ENCODE data around the gene CRLF1. TPM values are rescaled to one million over a fixed set of nuclear protein-coding genes. Genes with fewer than 3 reads are reported as not detected.

CRLF1 gene
- total and polyA plus RNA-seq, 2 of the 8 experiments (the other 6 are each of a cell fraction or from before 2014, with no cell fraction given): 7.2 to 10.3 TPM

GRCh38 chr19:18617562-18617961 is 11.0 kb upstream of the CRLF1 start:
- H2BK20ac ChIP-seq (ENCODE audit: low read length): no peak overlapping the region
- no peaks in the 10 kb centered on the region for H3K79me2 ChIP-seq (ENCODE audit: control insufficient read depth in 1 of 2, insufficient read depth in 2 of 2, low read length in 2 of 2)
- peaks cover 19 to 28% (median 25%) of the 10 kb centered on the region in 4 experiments for H3K27me3 ChIP-seq (replicated peaks in 1 of 4; ENCODE audit: control insufficient read depth in 3 of 4, extremely low read depth in 1 of 4, insufficient read depth in 3 of 4, low read length in 3 of 4)
- H2BK120ac ChIP-seq (replicated peaks; ENCODE audit: low read depth, low read length): no peak overlapping the region
- no peak overlapping the region for H2AFZ ChIP-seq (ENCODE audit: low read length)
- H4K91ac ChIP-seq (replicated peaks; ENCODE audit: insufficient read length, low read length): no peak overlapping the region
- H3K18ac ChIP-seq (ENCODE audit: extremely low read depth, low read length): no peak overlapping the region
- no peak overlapping the region for H3K4ac ChIP-seq (replicated peaks; ENCODE audit: insufficient read length, low read depth, low read length)
- DNase-seq (ENCODE audit: low read depth in 1 of 2, low spot score in 2 of 2) (no peak), FAIRE-seq (no peak)
- POLR2A ChIA-PET (ENCODE audit: partially characterized antibody): no interaction called here
- no peaks in the 10 kb centered on the region for H3K79me1 ChIP-seq (ENCODE audit: low read depth, low read length)
- H4K8ac ChIP-seq (ENCODE audit: extremely low read depth, insufficient read depth, low read length): no peak overlapping the region
- H2BK15ac ChIP-seq (ENCODE audit: low read length): no peak overlapping the region
- H3K56ac ChIP-seq (replicated peaks; ENCODE audit: insufficient read length, low read depth, low read length): no peak overlapping the region
- H3K4me2 ChIP-seq (ENCODE audit: insufficient read depth in 1 of 2, low read depth in 2 of 2, low read length in 2 of 2): no peak overlapping the region
- H2AK5ac ChIP-seq (ENCODE audit: low read depth, low read length): no peak overlapping the region
- no peaks in the 10 kb centered on the region for H3K9me3 ChIP-seq (ENCODE audit: insufficient read depth in 2 of 2, low read depth in 1 of 2, low read length in 1 of 2)
- no peak overlapping the region for H2BK12ac ChIP-seq (ENCODE audit: low read depth, low read length)
- CTCF ChIA-PET (ENCODE audit: partially characterized antibody): no interaction called here
- no peak overlapping the region for H3K4me3 ChIP-seq (ENCODE audit: extremely low read depth in 1 of 4, insufficient read depth in 2 of 4, low read depth in 3 of 4, low read length in 4 of 4)
- H3K4me1 ChIP-seq (replicated peaks in 1 of 4; ENCODE audit: control insufficient read depth in 3 of 4, insufficient read depth in 4 of 4, low read length in 3 of 4): peaks cover 0 to 12% (median 7%) of the 10 kb centered on the region in 4 experiments; a peak in 6 of 7 replicates
- no peak overlapping the region for H4K5ac ChIP-seq (ENCODE audit: insufficient read length, low read depth, low read length)
- H3K9ac ChIP-seq (replicated peaks in 1 of 4; ENCODE audit: extremely low read depth in 1 of 4, low read depth in 3 of 4, low read length in 3 of 4): no peak overlapping the region
- H3K23ac ChIP-seq (ENCODE audit: insufficient read length): no peak overlapping the region
- no peak overlapping the region for H3K27ac ChIP-seq (ENCODE audit: low read depth, low read length)
- peaks cover 0 to 3% (median 0%) of the 10 kb centered on the region in 4 experiments; a peak in 1 of 8 replicates for H3K36me3 ChIP-seq (ENCODE audit: control insufficient read depth in 2 of 4, insufficient read depth in 4 of 4, low read length in 3 of 4)
- H2BK5ac ChIP-seq (ENCODE audit: low read depth, low read length): no peak overlapping the region
- H3K23me2 ChIP-seq (ENCODE audit: low read depth, low read length): peaks cover 3% of the 10 kb centered on the region
- TF ChIP-seq POLR2AphosphoS5 (IDR thresholded peaks at IDR 0.05; ENCODE audit: low read depth, low read length) (no peak), NANOG (IDR thresholded peaks at IDR 0.05; ENCODE audit: insufficient read depth, low read depth, low read length, poor library complexity, severe bottlenecking) (no peak), CREB1 (IDR thresholded peaks at IDR 0.05) (no peak), ZNF274 (IDR thresholded peaks at IDR 0.05; ENCODE audit: borderline replicate concordance, extremely low read depth, low read length) (no peak), FOSL1 (IDR thresholded peaks at IDR 0.05; ENCODE audit: insufficient read depth, low read depth, low read length) (no peak), SP2 (IDR thresholded peaks at IDR 0.05; ENCODE audit: low read length) (no peak), SP1 (IDR thresholded peaks at IDR 0.05; ENCODE audit: low read depth, low read length) (no peak), TCF12 (IDR thresholded peaks at IDR 0.05; ENCODE audit: low read depth, low read length) (no peak)
- no peak overlapping the region for H3K14ac ChIP-seq (ENCODE audit: insufficient read length)
- H4K20me1 ChIP-seq (replicated peaks in 1 of 2; ENCODE audit: control insufficient read depth in 1 of 2, insufficient read depth in 2 of 2, low read length in 2 of 2): peaks cover 0 to 7% of the 10 kb centered on the region in 2 experiments

All from H1 (cell line).